HG02938 (cell line): ENCODE measurements around the gene GSTM2.
"Not testable (repeated sequence)": the region's sequence is repeated elsewhere in the genome, so short reads cannot be mapped to it uniquely, and the experiment has no call there.

ENCODE experiments used
- ATAC-seq: cut with Tn5 transposase; IDR thresholded peaks from one replicate; pipeline ENCODE4 v1.9.1; 2021; ENCODE audit warnings: mild to moderate bottlenecking, moderate library complexity; ENCODE audit not compliant: unreplicated experiment

GSTM2 gene

DNA sequence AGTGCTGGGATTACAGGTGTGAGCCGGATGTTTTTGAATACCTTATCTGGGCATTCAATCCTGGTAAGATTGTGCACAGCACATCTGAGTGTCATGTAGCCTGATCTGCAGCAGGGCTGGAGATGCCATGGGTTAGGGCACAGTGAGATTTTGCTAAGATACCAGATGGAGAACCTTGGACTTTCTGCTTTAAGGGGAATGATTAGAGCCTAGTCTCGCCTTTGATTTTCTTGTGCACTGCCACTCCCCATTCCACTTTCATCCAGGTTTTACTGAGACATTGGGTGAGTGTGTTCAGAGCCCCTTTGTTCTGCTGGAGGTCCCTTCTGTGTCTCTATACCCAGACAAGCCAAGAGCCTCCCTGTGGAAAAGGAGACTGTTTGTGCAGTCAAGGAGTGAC, 6.0 kb downstream of the GSTM2 start:
- ATAC-seq, result not testable (repeated sequence)

GRCh38 chr1:109676683-109677381, 9.0 kb downstream of the GSTM2 start:
- not testable (repeated sequence) for ATAC-seq

- ATAC-seq, result no peak
These were observed 9.6 kb downstream of the GSTM2 start for GRCh38 chr1:109677459-109677858.

- not testable (repeated sequence) for ATAC-seq
These were observed 10.8 kb downstream of the GSTM2 start for GRCh38 chr1:109678637-109679036.

DNA sequence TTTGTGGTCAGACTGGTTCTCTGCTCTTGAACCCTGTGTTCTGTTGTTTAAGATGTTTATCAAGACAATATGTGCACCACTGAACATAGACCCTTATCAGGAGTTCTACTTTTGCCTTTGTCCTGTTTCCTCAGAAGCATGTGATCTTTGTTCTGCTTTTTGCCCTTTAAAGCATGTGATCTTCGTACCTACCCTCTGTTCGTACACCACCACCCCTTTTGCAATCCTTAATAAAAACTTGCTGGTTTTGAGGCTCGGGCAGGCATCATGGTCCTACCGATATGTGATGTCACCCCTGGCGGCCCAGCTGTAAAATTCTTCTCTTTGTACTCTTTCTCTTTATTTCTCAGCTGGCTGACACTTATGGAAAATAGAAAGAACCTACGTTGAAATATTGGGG, 16.9 kb downstream of the GSTM2 start:
- not testable (repeated sequence) for ATAC-seq

GRCh38 chr1:109685399-109685798, 17.5 kb downstream of the GSTM2 start:
- ATAC-seq, result not testable (repeated sequence)

GRCh38 chr1:109685890-109686289, 18.0 kb downstream of the GSTM2 start:
- ATAC-seq, result not testable (repeated sequence)

- ATAC-seq, result peak; percentile 16
These were observed 19.3 kb downstream of the GSTM2 start for GRCh38 chr1:109687109-109687508.

GRCh38 chr1:109687641-109688499, 20.0 kb downstream of the GSTM2 start, which contains the start of gene GSTM1:
TSS of gene GSTM1 (plus strand) at chr1:109687817. CDS start at chr1:109687874, 57 bp downstream.
- ATAC-seq, result peak; percentile 83

DNA sequence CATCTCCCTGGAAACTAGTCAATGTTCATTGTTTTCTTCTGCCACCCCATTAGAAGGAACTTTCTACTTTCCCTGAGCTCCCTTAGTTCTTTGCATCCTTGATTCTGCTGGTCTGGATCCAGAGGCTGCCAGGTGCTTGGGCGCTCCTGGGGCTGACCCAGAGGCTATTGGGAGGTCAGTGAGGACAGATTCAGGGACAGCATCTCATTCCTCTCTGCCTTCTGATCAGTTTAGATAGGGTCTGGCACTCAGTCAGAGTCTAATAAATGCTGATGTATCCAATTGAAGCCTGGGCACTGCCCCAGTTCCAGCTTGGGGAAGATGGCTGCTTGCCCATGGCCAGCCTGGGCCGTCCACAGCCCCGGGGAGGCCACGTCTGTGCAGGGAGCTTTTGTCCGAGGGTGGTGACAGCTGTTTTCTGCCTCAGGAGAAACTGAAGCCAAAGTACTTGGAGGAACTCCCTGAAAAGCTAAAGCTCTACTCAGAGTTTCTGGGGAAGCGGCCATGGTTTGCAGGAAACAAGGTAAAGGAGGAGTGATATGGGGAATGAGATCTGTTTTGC, 22.1 kb downstream of the GSTM2 start:
- ATAC-seq, result no peak

- ATAC-seq, result no peak
These were observed 23.9 kb downstream of the GSTM2 start for GRCh38 chr1:109691759-109692158.

- ATAC-seq, result not testable (repeated sequence)
These were observed 26.5 kb downstream of the GSTM2 start for GRCh38 chr1:109694400-109694799.

GRCh38 chr1:109695138-109695537, 27.3 kb downstream of the GSTM2 start:
- not testable (repeated sequence) for ATAC-seq

DNA sequence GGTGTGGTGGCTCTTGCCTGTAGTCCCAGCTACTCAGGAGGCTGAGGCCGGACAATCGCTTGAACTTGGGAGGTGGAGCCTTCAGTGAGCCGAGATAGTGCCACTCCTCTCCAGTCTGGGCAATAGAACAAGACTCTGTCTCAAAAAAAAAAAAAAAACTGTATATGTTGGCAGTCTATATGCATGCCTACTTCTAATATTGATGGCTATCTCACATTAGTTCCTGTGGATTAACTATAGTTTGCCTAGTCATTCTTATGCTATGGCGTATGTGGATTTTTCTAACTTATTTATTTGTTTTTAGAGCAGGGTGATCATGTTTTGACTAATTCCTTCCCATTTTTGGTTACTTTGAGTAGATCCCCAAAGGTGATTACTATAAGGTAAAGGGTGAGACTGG, 29.2 kb downstream of the GSTM2 start:
- no peak for ATAC-seq

DNA sequence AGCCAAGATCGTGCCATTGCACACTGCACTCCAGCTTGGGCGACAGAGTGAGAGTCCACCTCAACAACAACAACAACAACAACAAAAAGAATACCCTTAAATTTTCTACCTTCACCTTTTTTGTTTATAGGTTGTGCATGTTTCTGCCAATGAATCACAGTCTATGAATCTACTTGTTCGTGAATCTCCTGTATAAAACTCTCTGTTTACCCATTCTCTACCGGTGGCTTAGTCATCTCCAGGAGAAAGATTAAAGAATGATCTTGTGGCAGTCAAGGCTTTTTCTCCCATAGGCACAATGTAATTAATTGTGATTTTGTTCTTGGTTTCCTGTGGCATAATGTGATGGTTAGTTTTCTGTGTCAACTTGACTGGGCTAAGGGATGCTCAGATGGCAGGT, 30.0 kb downstream of the GSTM2 start:
- ATAC-seq, result not testable (repeated sequence)

- ATAC-seq, result not testable (repeated sequence)
These were observed 35.1 kb downstream of the GSTM2 start for GRCh38 chr1:109702940-109703339.

DNA sequence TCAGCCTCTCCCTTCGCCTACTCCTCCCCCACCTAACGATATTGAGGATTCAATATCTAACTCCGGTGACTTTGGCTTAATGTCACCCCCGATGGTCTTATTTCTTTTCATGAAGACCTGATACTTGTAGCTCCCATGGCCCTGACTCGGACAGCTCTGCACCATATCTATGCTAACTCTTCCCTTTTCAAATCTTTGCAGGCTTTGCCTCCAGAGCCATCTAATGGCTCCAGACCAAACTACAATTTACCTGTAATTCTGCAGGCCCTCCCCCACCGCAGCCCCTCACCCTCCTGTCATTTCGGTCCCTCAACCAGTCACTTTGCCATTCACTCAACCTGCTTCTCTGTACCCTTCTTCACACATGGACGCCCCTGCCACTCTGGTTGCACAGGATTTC, 36.3 kb downstream of the GSTM2 start:
- no peak for ATAC-seq

- ATAC-seq, result no peak
These were observed 37.6 kb downstream of the GSTM2 start for GRCh38 chr1:109705411-109705810.

DNA sequence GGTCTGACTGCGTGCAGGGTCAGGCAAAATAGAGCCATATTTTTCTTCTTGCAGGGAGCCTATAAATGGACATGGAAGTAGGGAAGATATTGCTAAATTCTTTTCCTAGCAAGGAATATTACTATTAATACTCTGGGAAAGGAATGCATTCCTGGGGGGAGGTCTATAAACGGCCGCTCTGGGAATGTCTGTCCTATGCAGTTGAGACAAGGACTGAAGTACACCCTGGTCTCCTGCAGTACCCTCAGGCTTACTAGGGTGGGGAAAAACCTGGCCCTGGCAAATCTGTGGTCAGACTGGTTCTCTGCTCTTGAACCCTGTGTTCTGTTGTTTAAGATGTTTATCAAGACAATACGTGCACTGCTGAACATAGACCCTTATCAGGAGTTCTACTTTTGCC, 41.1 kb downstream of the GSTM2 start:
- not testable (repeated sequence) for ATAC-seq

GRCh38 chr1:109709822-109710221, 42.0 kb downstream of the GSTM2 start:
- not testable (repeated sequence) for ATAC-seq

DNA sequence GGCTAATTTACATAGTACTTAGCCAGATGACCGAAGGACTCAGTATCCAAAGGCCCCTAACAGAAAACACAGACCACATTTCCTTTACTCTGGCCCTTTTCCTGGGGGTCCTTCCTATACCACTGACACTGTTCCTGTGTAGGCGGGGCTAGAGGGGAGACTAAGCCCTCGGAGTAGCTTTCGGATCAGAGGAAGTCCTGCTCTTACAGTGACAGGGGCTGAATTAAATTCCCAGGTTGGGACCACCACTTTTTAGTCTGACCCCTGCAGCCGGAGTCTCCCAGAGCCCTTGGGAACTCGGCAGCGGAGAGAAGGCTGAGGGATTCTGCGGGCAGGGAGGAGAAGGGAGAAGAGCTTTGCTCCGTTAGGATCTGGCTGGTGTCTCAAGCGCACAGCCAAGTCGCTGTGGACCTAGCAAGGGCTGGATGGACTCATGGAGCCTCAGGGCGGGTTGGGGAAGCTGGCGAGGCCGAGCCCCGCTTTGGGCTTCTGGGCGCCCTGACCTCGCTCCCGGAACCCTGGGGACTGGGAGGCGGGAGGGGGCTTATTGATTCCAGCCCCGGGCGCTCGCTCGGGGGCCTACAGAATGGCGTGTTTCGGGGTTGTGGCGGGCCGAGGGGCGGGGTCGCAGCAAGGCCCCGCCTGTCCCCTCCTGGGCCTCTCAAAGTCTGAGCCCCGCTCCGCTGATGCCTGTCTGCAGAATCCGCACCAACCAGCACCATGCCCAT, 43.9 kb downstream of the GSTM2 start, which contains the start of gene GSTM5:
TSS of gene GSTM5 (plus strand) at position 659 of the 728 bp plus-strand sequence. CDS start at position 721, 62 bp downstream.
- not testable (repeated sequence) for ATAC-seq
